GM12801 (cell line): ENCODE results near the gene NR2F6.

Source experiments
- CTCF ChIP-seq: IDR thresholded peaks from one replicate; pipeline ENCODE4 v1.5.1; 2011; ENCODE audit warnings: control low read depth; ENCODE audit not compliant: insufficient read length; ENCODE audit errors: extremely low read depth

Gene NR2F6

GRCh38 chr19:17246681-17247425 is 1.1 kb upstream of the NR2F6 start:
- TF ChIP-seq CTCF: no peak

GRCh38 chr19:17244618-17245534 is 843 bp downstream of the NR2F6 start:
- no peak for TF ChIP-seq CTCF

GRCh38 chr19:17243830-17244617 is 1.7 kb downstream of the NR2F6 start:
- no peak for TF ChIP-seq CTCF

- TF ChIP-seq CTCF: no peak
Observed at GRCh38 chr19:17243211-17243829, 2.4 kb downstream of the NR2F6 start.

- no peak for TF ChIP-seq CTCF
Observed at GRCh38 chr19:17242431-17243208, 3.1 kb downstream of the NR2F6 start.

- TF ChIP-seq CTCF: no peak
Observed at GRCh38 chr19:17240826-17241399, 4.8 kb downstream of the NR2F6 start.
